WI38 (cell line): ENCODE data around the gene GARNL3.

Experiments
- H3K4me3 ChIP-seq: 2 replicates; pipeline ENCODE4 v1.5.1; 2011; ENCODE audit warnings: low read depth, mild to moderate bottlenecking, control low read depth, low read length
- CTCF ChIP-seq: IDR thresholded peaks from 2 replicates; pipeline ENCODE4 v1.5.1; 2012; ENCODE audit warnings: low read depth, mild to moderate bottlenecking, control low read depth, low read length

The GARNL3 gene

DNA sequence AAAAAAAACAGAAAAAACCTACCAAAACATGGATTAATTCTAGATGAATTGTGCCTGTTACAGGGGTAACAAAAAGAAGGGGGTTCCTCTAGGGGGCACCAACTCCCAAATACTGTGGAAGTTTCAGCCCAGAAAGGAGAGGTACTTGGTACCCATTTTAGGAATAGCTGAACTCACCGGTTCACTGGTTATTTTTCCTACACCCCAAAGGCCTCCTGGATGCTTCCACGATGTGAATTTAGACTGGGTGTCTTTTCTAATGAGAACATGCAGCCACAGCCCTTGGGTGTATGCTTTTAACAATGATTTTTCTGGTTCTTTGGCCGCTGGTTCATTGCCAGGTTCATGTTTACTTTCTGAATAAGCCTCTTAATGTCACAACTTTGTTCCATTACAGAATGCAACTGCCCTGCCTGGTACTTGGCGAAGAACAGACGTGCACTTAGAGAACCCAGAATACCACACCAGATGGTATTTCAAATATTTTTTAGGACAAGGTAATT, 46.7 kb downstream of the GARNL3 start:
- peak; percentile 43 for TF ChIP-seq CTCF
- H3K4me3 ChIP-seq, result no peak overlapping the region

- no peak for TF ChIP-seq CTCF
- no peak overlapping the region for H3K4me3 ChIP-seq
Observed at GRCh38 chr9:127313042-127313560, 48.5 kb downstream of the GARNL3 start.

- TF ChIP-seq CTCF, result no peak
- no peak overlapping the region for H3K4me3 ChIP-seq
Observed at GRCh38 chr9:127314911-127315310, 50.3 kb downstream of the GARNL3 start.

- TF ChIP-seq CTCF, result no peak
- H3K4me3 ChIP-seq, result no peak overlapping the region
Observed at GRCh38 chr9:127316586-127317323, 52.2 kb downstream of the GARNL3 start.

- H3K4me3 ChIP-seq, result no peak overlapping the region
- TF ChIP-seq CTCF, result no peak
Observed at GRCh38 chr9:127318651-127319167, 54.1 kb downstream of the GARNL3 start.

- no peak overlapping the region for H3K4me3 ChIP-seq
Observed at GRCh38 chr9:127319366-127320114, 55.0 kb downstream of the GARNL3 start.

More at GRCh38 chr9:127319366-127320114, 55.0 kb downstream of the GARNL3 start:
- TF ChIP-seq CTCF, result no peak
